Measurements from ENCODE around the gene SPDYE4.

The SPDYE4 gene

DNA sequence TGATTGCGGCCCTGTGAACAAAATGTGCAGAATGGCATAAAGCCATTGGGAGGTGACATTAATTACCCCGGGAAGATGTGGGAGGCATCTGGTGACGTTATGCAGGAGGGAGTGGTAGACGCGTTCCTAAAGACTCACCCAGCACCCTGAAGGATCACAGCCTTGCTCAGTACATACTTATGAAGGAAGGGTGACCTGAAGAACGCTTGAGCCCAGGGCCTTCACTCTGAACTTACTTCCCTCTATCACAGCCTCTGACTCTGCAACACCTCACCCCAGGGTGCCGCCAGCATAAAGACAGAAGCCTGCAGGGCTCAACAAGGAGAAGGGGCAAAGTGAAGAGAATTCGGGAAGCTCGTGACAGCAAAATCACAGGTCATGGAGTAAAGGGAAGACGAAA is 31.4 kb upstream of the SPDYE4 start:
- Mint-ChIP-seq H3K27me3 (ENCODE audit: low read depth) (peaks cover 16% of the 10 kb centered on the region), H3K4me3 (no peak overlapping the region), H3K27ac (no peak overlapping the region), H3K36me3 (ENCODE audit: low read depth) (no peaks in the 10 kb centered on the region), H3K9me3 (peaks cover 10% of the 10 kb centered on the region), H3K4me1 (peaks cover 4% of the 10 kb centered on the region)
- TF ChIP-seq CTCF (IDR thresholded peaks at IDR 0.05; ENCODE audit: unreplicated experiment in 3 of 3), result no peak

- H3K27me3 Mint-ChIP-seq (ENCODE audit: low read depth), result peaks cover 13% of the 10 kb centered on the region
- H3K4me3 Mint-ChIP-seq, result no peak overlapping the region
- no peak for TF ChIP-seq CTCF (IDR thresholded peaks at IDR 0.05; ENCODE audit: unreplicated experiment in 3 of 3)
- H3K27ac Mint-ChIP-seq, result no peak overlapping the region
- H3K4me1 Mint-ChIP-seq, result no peaks in the 10 kb centered on the region
- H3K36me3 Mint-ChIP-seq (ENCODE audit: low read depth), result no peaks in the 10 kb centered on the region
- H3K9me3 Mint-ChIP-seq, result peaks cover 10% of the 10 kb centered on the region
Observed at GRCh38 chr17:8788998-8789397, 30.7 kb upstream of the SPDYE4 start.

GRCh38 chr17:8785547-8786413 is 27.4 kb upstream of the SPDYE4 start:
- TF ChIP-seq CTCF (IDR thresholded peaks at IDR 0.05; ENCODE audit: unreplicated experiment in 3 of 3), result peak; percentile 80 to 88 (median 86)
- Mint-ChIP-seq H3K27ac (peak overlapping the region in 2 of 3 experiments; percentile 12 to 40), H3K4me3 (no peak overlapping the region), H3K9me3 (peaks cover 4% of the 10 kb centered on the region), H3K4me1 (no peaks in the 10 kb centered on the region), H3K27me3 (ENCODE audit: low read depth) (peaks cover 12% of the 10 kb centered on the region), H3K36me3 (ENCODE audit: low read depth) (no peaks in the 10 kb centered on the region)

- H3K27me3 Mint-ChIP-seq (ENCODE audit: low read depth), result peaks cover 12% of the 10 kb centered on the region
- no peak overlapping the region for H3K27ac Mint-ChIP-seq
- no peak overlapping the region for H3K4me3 Mint-ChIP-seq
- no peaks in the 10 kb centered on the region for H3K4me1 Mint-ChIP-seq
- peaks cover 15% of the 10 kb centered on the region for H3K9me3 Mint-ChIP-seq
- no peak for TF ChIP-seq CTCF (IDR thresholded peaks at IDR 0.05; ENCODE audit: unreplicated experiment in 3 of 3)
- no peaks in the 10 kb centered on the region for H3K36me3 Mint-ChIP-seq (ENCODE audit: low read depth)
Observed at GRCh38 chr17:8782176-8782575, 23.8 kb upstream of the SPDYE4 start.

DNA sequence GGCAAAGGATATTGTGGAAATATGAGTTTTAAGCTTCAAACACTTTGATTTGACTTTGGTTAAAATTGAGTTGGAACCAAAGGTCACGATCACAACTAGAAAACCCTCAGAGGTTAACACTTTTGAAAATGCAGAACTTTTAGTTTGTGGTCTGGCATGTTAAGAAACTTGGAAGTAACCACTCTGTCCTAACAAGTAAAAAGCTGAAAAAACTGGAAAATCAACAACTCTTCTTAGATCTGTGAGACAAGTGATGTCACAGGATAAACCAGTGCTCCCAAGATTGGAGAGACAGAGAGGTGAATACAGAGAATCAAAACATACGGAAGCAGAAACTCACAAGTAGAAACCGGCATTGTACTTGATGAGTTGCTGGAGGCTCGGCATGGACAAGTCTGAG is 23.4 kb upstream of the SPDYE4 start:
- H3K36me3 Mint-ChIP-seq (ENCODE audit: low read depth), result no peaks in the 10 kb centered on the region
- peaks cover 9% of the 10 kb centered on the region for H3K27me3 Mint-ChIP-seq (ENCODE audit: low read depth)
- no peak overlapping the region for H3K4me3 Mint-ChIP-seq
- H3K9me3 Mint-ChIP-seq, result peaks cover 18% of the 10 kb centered on the region
- no peak overlapping the region for H3K27ac Mint-ChIP-seq
- TF ChIP-seq CTCF (IDR thresholded peaks at IDR 0.05; ENCODE audit: unreplicated experiment in 3 of 3), result no peak
- peaks cover 2% of the 10 kb centered on the region for H3K4me1 Mint-ChIP-seq

DNA sequence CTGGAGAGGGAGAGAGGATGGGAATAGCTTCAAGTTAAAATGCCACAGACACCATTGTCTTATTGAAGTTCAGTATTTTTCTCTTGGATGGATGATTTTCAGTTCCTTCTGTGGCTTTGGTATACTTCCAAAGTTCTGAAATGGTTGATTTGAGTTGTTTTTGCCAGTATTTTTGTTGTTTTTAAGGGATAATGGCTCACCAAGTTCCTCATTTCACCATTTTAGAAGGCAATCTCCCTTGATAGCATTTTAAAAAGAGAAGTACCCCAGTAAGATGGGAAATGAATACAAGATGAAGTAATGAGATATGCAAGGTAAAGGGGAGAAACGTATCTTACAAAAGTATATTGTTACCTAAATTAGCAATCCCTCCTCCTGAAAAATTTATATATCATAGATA is 18.5 kb upstream of the SPDYE4 start:
- H3K4me3 Mint-ChIP-seq, result no peak overlapping the region
- peaks cover under 1% of the 10 kb centered on the region for H3K27me3 Mint-ChIP-seq (ENCODE audit: low read depth)
- no peak for TF ChIP-seq CTCF (IDR thresholded peaks at IDR 0.05; ENCODE audit: unreplicated experiment in 3 of 3)

More for the DNA sequence above, 18.5 kb upstream of the SPDYE4 start:
- Mint-ChIP-seq H3K36me3 (ENCODE audit: low read depth) (no peaks in the 10 kb centered on the region), H3K27ac (peak overlapping the region in 1 of 3 experiments; percentile 56), H3K9me3 (peaks cover 32% of the 10 kb centered on the region), H3K4me1 (peaks cover 12% of the 10 kb centered on the region)
